Testis (tissue), 3 donors: ENCODE data around the gene ACAP3. TPM values are rescaled to one million over a fixed set of nuclear protein-coding genes. Genes with fewer than 3 reads are reported as not detected.

ENCODE experiments used
- DNase-seq: peaks from one replicate; pipeline ENCODE4 v3.0.0-alpha.2; 2019
- H3K27ac ChIP-seq, 2 donors: fragments of 200-600 bp; sonication (generic); one replicate each; pipeline ENCODE4 v1.5.1; 2019
- H3K27me3 ChIP-seq: fragments of 200-600 bp; sonication (generic); one replicate; pipeline ENCODE4 v1.5.1; 2019
- H3K36me3 ChIP-seq: fragments of 200-600 bp; sonication (generic); one replicate; pipeline ENCODE4 v1.5.1; 2017; ENCODE audit warnings: low read depth; ENCODE audit errors: missing control alignments
- H3K4me1 ChIP-seq: fragments of 200-600 bp; sonication (generic); one replicate; pipeline ENCODE4 v1.5.1; 2019
- H3K4me3 ChIP-seq, 2 donors: fragments of 200-600 bp; sonication (generic); one replicate each; pipeline ENCODE4 v1.5.1; 2017 to 2019
- H3K9me3 ChIP-seq: fragments of 200-600 bp; sonication (generic); one replicate; pipeline ENCODE4 v1.5.1; 2017
- CTCF ChIP-seq, 3 experiments: fragments of 450-650 bp in 2 of 3; fragments of 200-600 bp in 1 of 3; sonication (generic) in 1 of 3; IDR thresholded peaks; one replicate each; pipeline ENCODE4 v1.5.1; 2016 to 2019; ENCODE audit warnings: antibody characterized with exemption in 3 of 3, mild to moderate bottlenecking in 2 of 3, moderate library complexity in 1 of 3
- POLR2A ChIP-seq: fragments of 450-650 bp; IDR thresholded peaks from one replicate; pipeline ENCODE4 v1.6.1; 2017; ENCODE audit warnings: antibody characterized with exemption, mild to moderate bottlenecking, moderate library complexity
- WGBS, 2 donors: methylation state at CpG; one replicate each; pipeline ENCODE4 v1.1.5; 2018; 5-methylcytosine and 5-hydroxymethylcytosine counted together
- intact Hi-C: fragments of 100-400 bp; cut with DNase I; formaldehyde crosslinking; loops from one replicate; pipeline ENCODE4 v1.15.1; 2023; ENCODE audit warnings: low total_unique reads
- polyA plus RNA-seq: library from polyadenylated mRNA; stranded (reverse); fragments of 350-450 nt; fragmentation: Illumina TruSeq; extraction: RNeasy Lipid Tissue Mini Kit (QIAGEN cat#74804); gene quantifications from one replicate; pipeline ENCODE4 v1.2.3, GENCODE V29; 2014; ENCODE audit warnings: low read depth, low replicate concordance; ENCODE audit not compliant: insufficient read depth
- total RNA-seq, 2 donors: library from RNA; depleted of rRNA; stranded (reverse); fragments of >200 nt; gene quantifications; one replicate each; pipeline ENCODE4 v1.2.3, GENCODE V29; 2016

ACAP3 gene
- total and polyA plus RNA-seq, 3 donors from 2014 or later, result 16.8 to 62.7 (median 53.0) TPM

GRCh38 chr1:1343811-1344421 is 36.2 kb upstream of the ACAP3 start:
- no peaks in the 10 kb centered on the region for H3K36me3 ChIP-seq
- WGBS, 2 donors, result 89 to 100% methylated on average over 1 to 24 of the region's 24 CpGs
- H3K4me1 ChIP-seq, result peaks cover 33% of the 10 kb centered on the region
- intact Hi-C loops, result no loop called here
- no peak overlapping the region for H3K4me3 ChIP-seq
- no peak for DNase-seq
- H3K27ac ChIP-seq, result no peak overlapping the region
- H3K27me3 ChIP-seq, result no peaks in the 10 kb centered on the region
- no peak for TF ChIP-seq CTCF (IDR thresholded peaks at IDR 0.05)
- TF ChIP-seq POLR2A, result no peak
- H3K9me3 ChIP-seq, result no peaks in the 10 kb centered on the region

GRCh38 chr1:1342584-1343115 is 34.9 kb upstream of the ACAP3 start:
- intact Hi-C loops, result no loop called here

GRCh38 chr1:1342061-1342562 is 34.4 kb upstream of the ACAP3 start:
- Histone ChIP-seq H3K27ac (no peak overlapping the region), H3K4me1 (peaks cover 23% of the 10 kb centered on the region), H3K9me3 (no peaks in the 10 kb centered on the region), H3K36me3 (no peaks in the 10 kb centered on the region), H3K4me3 (no peak overlapping the region), H3K27me3 (no peaks in the 10 kb centered on the region)
- WGBS, 2 donors, result 95 to 100% methylated on average over 5 to 22 of the region's 28 CpGs
- TF ChIP-seq POLR2A (no peak), CTCF (IDR thresholded peaks at IDR 0.05) (no peak)
- no peak for DNase-seq
- intact Hi-C loops, result no loop called here

More at GRCh38 chr1:1342584-1343115, 34.9 kb upstream of the ACAP3 start:
- Histone ChIP-seq H3K27me3 (no peaks in the 10 kb centered on the region), H3K9me3 (no peaks in the 10 kb centered on the region), H3K4me1 (peaks cover 29% of the 10 kb centered on the region), H3K4me3 (no peak overlapping the region), H3K27ac (no peak overlapping the region), H3K36me3 (no peaks in the 10 kb centered on the region)
- 85 to 89% methylated on average over 6 to 18 of the region's 18 CpGs for WGBS, 2 donors
- DNase-seq, result no peak
- TF ChIP-seq CTCF (IDR thresholded peaks at IDR 0.05) (no peak), POLR2A (no peak)

DNA sequence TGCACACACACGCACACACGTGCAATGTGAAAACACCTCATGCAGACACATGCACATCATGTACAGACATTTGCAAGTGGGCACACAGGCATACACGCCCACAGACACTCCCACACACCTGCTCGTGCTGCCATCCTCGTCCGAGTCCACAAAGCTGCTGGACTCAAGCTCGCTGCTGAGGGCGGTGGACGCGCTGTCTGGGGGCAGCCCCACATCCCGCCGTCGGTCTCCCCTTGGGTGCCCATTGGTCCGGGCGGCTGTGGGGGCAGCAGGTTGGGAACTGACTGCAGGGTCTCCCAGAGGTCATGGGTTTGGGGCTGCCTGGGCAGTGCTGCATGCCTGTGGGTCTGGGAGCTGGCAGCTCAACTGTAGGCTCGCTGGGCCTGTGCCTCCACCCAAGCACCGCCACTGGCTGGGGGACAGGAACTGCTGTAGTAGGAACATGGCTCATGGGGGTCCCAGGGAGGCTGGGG is 33.9 kb upstream of the ACAP3 start:
- no peak for DNase-seq
- Histone ChIP-seq H3K36me3 (no peaks in the 10 kb centered on the region), H3K4me1 (peaks cover 18% of the 10 kb centered on the region), H3K4me3 (no peak overlapping the region), H3K27me3 (no peaks in the 10 kb centered on the region), H3K27ac (no peak overlapping the region), H3K9me3 (no peaks in the 10 kb centered on the region)
- WGBS, 2 donors, result 88 to 100% methylated on average over 2 to 17 of the region's 17 CpGs
- no peak for TF ChIP-seq CTCF (IDR thresholded peaks at IDR 0.05)
- TF ChIP-seq POLR2A, result no peak
- intact Hi-C loops, result no loop called here
